ENCODE measurements around the gene CLHC1. TPM values are rescaled to one million over a fixed set of nuclear protein-coding genes. Genes with fewer than 3 reads are reported as not detected.
A peak's percentile ranks its signal among the peaks of the same experiment; 100 is the strongest.
"Not testable (repeated sequence)": the region's sequence is repeated elsewhere in the genome, so short reads cannot be mapped to it uniquely, and the experiment has no call there.

The CLHC1 gene
- total RNA-seq, 1 donor from 2014 or later = 12.3 TPM

GRCh38 chr2:55148269-55148668, 83.8 kb downstream of the CLHC1 start:
- H3K27ac ChIP-seq = no peak overlapping the region
- no peaks in the 10 kb centered on the region for H3K27me3 ChIP-seq
- intact Hi-C loops (cut with DNase I) = no loop called here
- TF ChIP-seq CTCF (IDR thresholded peaks at IDR 0.05) = no peak
- DNase-seq (no peak), ATAC-seq (no peak)
- H3K4me3 ChIP-seq = no peak overlapping the region
- H3K9me3 ChIP-seq = no peaks in the 10 kb centered on the region
- H3K4me1 ChIP-seq = peaks cover 21% of the 10 kb centered on the region
- H3K36me3 ChIP-seq = no peaks in the 10 kb centered on the region

GRCh38 chr2:55147531-55147930, 84.6 kb downstream of the CLHC1 start:
- no peak overlapping the region for H3K4me3 ChIP-seq
- no peaks in the 10 kb centered on the region for H3K27me3 ChIP-seq
- intact Hi-C loops (cut with DNase I) = no loop called here
- H3K36me3 ChIP-seq = no peaks in the 10 kb centered on the region
- DNase-seq (no peak), ATAC-seq (no peak)
- peaks cover 21% of the 10 kb centered on the region for H3K4me1 ChIP-seq
- TF ChIP-seq CTCF (IDR thresholded peaks at IDR 0.05) = no peak
- H3K9me3 ChIP-seq = no peaks in the 10 kb centered on the region
- H3K27ac ChIP-seq = no peak overlapping the region

- no peak for TF ChIP-seq CTCF (IDR thresholded peaks at IDR 0.05)
Measured at GRCh38 chr2:55147041-55147440, 85.1 kb downstream of the CLHC1 start.

GRCh38 chr2:55146263-55146662, 85.8 kb downstream of the CLHC1 start:
- Histone ChIP-seq H3K9me3 (no peaks in the 10 kb centered on the region), H3K4me1 (peaks cover 9% of the 10 kb centered on the region), H3K27ac (no peak overlapping the region), H3K36me3 (no peaks in the 10 kb centered on the region), H3K27me3 (no peaks in the 10 kb centered on the region), H3K4me3 (no peak overlapping the region)
- TF ChIP-seq CTCF (IDR thresholded peaks at IDR 0.05) = no peak
- DNase-seq (no peak), ATAC-seq (no peak)
- intact Hi-C loops (cut with DNase I) = no loop called here

More at GRCh38 chr2:55147041-55147440, 85.1 kb downstream of the CLHC1 start:
- intact Hi-C loops (cut with DNase I) = no loop called here
- Histone ChIP-seq H3K36me3 (no peaks in the 10 kb centered on the region), H3K4me3 (no peak overlapping the region), H3K4me1 (peaks cover 17% of the 10 kb centered on the region), H3K27me3 (no peaks in the 10 kb centered on the region), H3K27ac (no peak overlapping the region), H3K9me3 (no peaks in the 10 kb centered on the region)
- DNase-seq (no peak), ATAC-seq (no peak)

GRCh38 chr2:55144922-55145820, 86.9 kb downstream of the CLHC1 start:
- peak overlapping the region; percentile 37 for H3K27ac ChIP-seq
- DNase-seq (peak; percentile 66), ATAC-seq (peak; percentile 79)
- H3K4me1 ChIP-seq = peaks cover 6% of the 10 kb centered on the region
- H3K9me3 ChIP-seq = no peaks in the 10 kb centered on the region
- H3K27me3 ChIP-seq = no peaks in the 10 kb centered on the region
- no peak overlapping the region for H3K4me3 ChIP-seq
- intact Hi-C loops (cut with DNase I) = no loop called here
- TF ChIP-seq CTCF (IDR thresholded peaks at IDR 0.05) = no peak
- H3K36me3 ChIP-seq = no peaks in the 10 kb centered on the region

GRCh38 chr2:55143706-55144105, 88.4 kb downstream of the CLHC1 start:
- not testable (repeated sequence) for ATAC-seq, H3K36me3 ChIP-seq

More at GRCh38 chr2:55143706-55144105, 88.4 kb downstream of the CLHC1 start:
- H3K9me3 ChIP-seq; H3K27me3 ChIP-seq; H3K4me3 ChIP-seq; DNase-seq; H3K4me1 ChIP-seq; H3K27ac ChIP-seq; intact Hi-C loops (cut with DNase I): not testable (repeated sequence)

All from upper lobe of right lung (tissue), 1 donor.